Cardiac muscle cell (in vitro differentiated cells and primary cell): ENCODE data around the gene SLC4A3. TPM values are rescaled to one million over a fixed set of nuclear protein-coding genes. Genes with fewer than 3 reads are reported as not detected.

Source experiments
- DNase-seq, 2 donors: peaks; one replicate each; pipeline versions ENCODE4 v3.0.0 to v3.0.0-alpha.2; 2010 to 2017; ENCODE audit warnings: low read depth in 1 of 2, low spot score in 1 of 2
- H3K27ac ChIP-seq: fragments of 200-600 bp; sonication (generic); 2 replicates; pipeline ENCODE4 v1.5.1; 2016
- H3K27me3 ChIP-seq: fragments of 200-600 bp; sonication (generic); 2 replicates; pipeline ENCODE4 v1.6.0; 2016; ENCODE audit warnings: control low read depth
- H3K36me3 ChIP-seq: fragments of 200-600 bp; sonication (generic); 2 replicates; pipeline ENCODE4 v1.5.1; 2016; ENCODE audit warnings: control low read depth
- H3K4me1 ChIP-seq: fragments of 200-600 bp; sonication (generic); 2 replicates; pipeline ENCODE4 v1.8.1; 2017; ENCODE audit warnings: low read depth, mild to moderate bottlenecking, mixed run types
- H3K4me3 ChIP-seq: fragments of 200-600 bp; sonication (generic); 2 replicates; pipeline ENCODE4 v1.5.1; 2016; ENCODE audit warnings: mild to moderate bottlenecking
- H3K9me3 ChIP-seq: fragments of 200-600 bp; sonication (generic); 2 replicates; pipeline ENCODE4 v1.5.1; 2017; ENCODE audit warnings: low read depth, mild to moderate bottlenecking, control low read depth
- CTCF ChIP-seq: IDR thresholded peaks from 2 replicates; pipeline ENCODE4 v1.5.1; 2012; ENCODE audit warnings: low read depth, mild to moderate bottlenecking, low read length
- polyA plus RNA-seq: library from polyadenylated mRNA; unstranded; fragments of >200 nt; fragmentation: Nextera tagmentation; extraction: Ambion mirVana; gene quantifications from 2 replicates; pipeline ENCODE4 v1.2.1, GENCODE V29; 2016
- total RNA-seq: library from RNA; depleted of rRNA; stranded (reverse); fragments of >200 nt; gene quantifications from 2 replicates; pipeline ENCODE4 v1.2.3, GENCODE V29; 2016

Gene SLC4A3
- total and polyA plus RNA-seq, 2 experiments from 2014 or later = 39.8 to 47.7 TPM

GRCh38 chr2:219631406-219631891 lies 4.0 kb downstream of the SLC4A3 start:
- peaks cover 30% of the 10 kb centered on the region for H3K4me1 ChIP-seq
- H3K9me3 ChIP-seq = no peaks in the 10 kb centered on the region
- H3K4me3 ChIP-seq = no peak overlapping the region
- no peak overlapping the region for H3K27ac ChIP-seq
- peaks cover 5% of the 10 kb centered on the region for H3K36me3 ChIP-seq
- DNase-seq = no peak
- TF ChIP-seq CTCF = no peak
- no peaks in the 10 kb centered on the region for H3K27me3 ChIP-seq

- H3K36me3 ChIP-seq = peaks cover 5% of the 10 kb centered on the region
- H3K27ac ChIP-seq = no peak overlapping the region
- TF ChIP-seq CTCF = no peak
- no peaks in the 10 kb centered on the region for H3K27me3 ChIP-seq
- H3K4me3 ChIP-seq = no peak overlapping the region
- peaks cover 25% of the 10 kb centered on the region for H3K4me1 ChIP-seq
- DNase-seq = no peak
- no peaks in the 10 kb centered on the region for H3K9me3 ChIP-seq
Observed at GRCh38 chr2:219631904-219632759, 4.7 kb downstream of the SLC4A3 start.

- Histone ChIP-seq H3K4me1 (peaks cover 25% of the 10 kb centered on the region), H3K27ac (no peak overlapping the region), H3K9me3 (no peaks in the 10 kb centered on the region), H3K27me3 (no peaks in the 10 kb centered on the region), H3K36me3 (peaks cover 5% of the 10 kb centered on the region), H3K4me3 (no peak overlapping the region)
- no peak for TF ChIP-seq CTCF
- no peak for DNase-seq
Observed at GRCh38 chr2:219632760-219633105, 5.3 kb downstream of the SLC4A3 start.

- H3K27me3 ChIP-seq = no peaks in the 10 kb centered on the region
- peaks cover 18% of the 10 kb centered on the region for H3K4me1 ChIP-seq
- no peak overlapping the region for H3K4me3 ChIP-seq
- no peak for TF ChIP-seq CTCF
- peaks cover 5% of the 10 kb centered on the region for H3K36me3 ChIP-seq
- H3K9me3 ChIP-seq = no peaks in the 10 kb centered on the region
- no peak overlapping the region for H3K27ac ChIP-seq
- no peak for DNase-seq
Observed at GRCh38 chr2:219633276-219634065, 6.0 kb downstream of the SLC4A3 start.

- no peak for TF ChIP-seq CTCF
- no peaks in the 10 kb centered on the region for H3K27me3 ChIP-seq
- H3K27ac ChIP-seq = no peak overlapping the region
- H3K4me3 ChIP-seq = no peak overlapping the region
- no peaks in the 10 kb centered on the region for H3K9me3 ChIP-seq
- H3K4me1 ChIP-seq = peaks cover 11% of the 10 kb centered on the region
- no peak for DNase-seq
- peaks cover 5% of the 10 kb centered on the region for H3K36me3 ChIP-seq
Observed at GRCh38 chr2:219634171-219634940, 6.9 kb downstream of the SLC4A3 start.
